Stimulated activated CD4-positive, alpha-beta T cell treated with anti-CD3 and anti-CD28 coated beads, Interleukin-4, amount 100 ng/mL, for 1 hour (primary cell): Measurements from ENCODE around the gene MYRIP.
"Not testable (repeated sequence)": the region's sequence is repeated elsewhere in the genome, so short reads cannot be mapped to it uniquely, and the experiment has no call there.

ENCODE experiments used
- DNase-seq: peaks from one replicate; pipeline ENCODE4 v3.0.0-alpha.2; 2020

MYRIP gene

GRCh38 chr3:40088527-40089170, 279.2 kb downstream of the MYRIP start:
- no peak for DNase-seq

- DNase-seq: no peak
Observed at GRCh38 chr3:40096661-40097111, 287.3 kb downstream of the MYRIP start.

GRCh38 chr3:40097131-40098117, 288.0 kb downstream of the MYRIP start:
- DNase-seq: no peak

GRCh38 chr3:40098261-40098759, 288.9 kb downstream of the MYRIP start:
- DNase-seq: no peak

- no peak for DNase-seq
Observed at GRCh38 chr3:40099871-40100270, 290.5 kb downstream of the MYRIP start.

GRCh38 chr3:40102182-40102581, 292.8 kb downstream of the MYRIP start:
- DNase-seq: no peak

- no peak for DNase-seq
Observed at GRCh38 chr3:40103829-40104228, 294.4 kb downstream of the MYRIP start.

- DNase-seq: no peak
Observed at GRCh38 chr3:40104441-40104840, 295.0 kb downstream of the MYRIP start.

- DNase-seq: no peak
Observed at GRCh38 chr3:40108643-40109042, 299.2 kb downstream of the MYRIP start.

GRCh38 chr3:40109641-40110490, 300.5 kb downstream of the MYRIP start:
- DNase-seq: no peak

GRCh38 chr3:40116478-40117177, 307.2 kb downstream of the MYRIP start:
- no peak for DNase-seq

GRCh38 chr3:40118091-40118490, 308.7 kb downstream of the MYRIP start:
- no peak for DNase-seq

- DNase-seq: no peak
Observed at GRCh38 chr3:40120067-40120692, 310.8 kb downstream of the MYRIP start.

- no peak for DNase-seq
Observed at GRCh38 chr3:40120806-40121205, 311.4 kb downstream of the MYRIP start.

GRCh38 chr3:40124918-40125317, 315.5 kb downstream of the MYRIP start:
- DNase-seq: no peak

GRCh38 chr3:40128166-40128565, 318.8 kb downstream of the MYRIP start:
- DNase-seq: no peak

- DNase-seq: no peak
Observed at GRCh38 chr3:40129510-40129909, 320.1 kb downstream of the MYRIP start.

- no peak for DNase-seq
Observed at GRCh38 chr3:40129981-40130380, 320.6 kb downstream of the MYRIP start.

- no peak for DNase-seq
Observed at GRCh38 chr3:40130721-40131120, 321.3 kb downstream of the MYRIP start.

- DNase-seq: not testable (repeated sequence)
Observed at GRCh38 chr3:40133886-40134575, 324.6 kb downstream of the MYRIP start.
